ENCODE results near the gene MALT1.
"Not testable (repeated sequence)": the region's sequence is repeated elsewhere in the genome, so short reads cannot be mapped to it uniquely, and the experiment has no call there.

The MALT1 gene

GRCh38 chr18:58748899-58749595, 77.8 kb downstream of the MALT1 start:
- DNase-seq = no peak

DNA sequence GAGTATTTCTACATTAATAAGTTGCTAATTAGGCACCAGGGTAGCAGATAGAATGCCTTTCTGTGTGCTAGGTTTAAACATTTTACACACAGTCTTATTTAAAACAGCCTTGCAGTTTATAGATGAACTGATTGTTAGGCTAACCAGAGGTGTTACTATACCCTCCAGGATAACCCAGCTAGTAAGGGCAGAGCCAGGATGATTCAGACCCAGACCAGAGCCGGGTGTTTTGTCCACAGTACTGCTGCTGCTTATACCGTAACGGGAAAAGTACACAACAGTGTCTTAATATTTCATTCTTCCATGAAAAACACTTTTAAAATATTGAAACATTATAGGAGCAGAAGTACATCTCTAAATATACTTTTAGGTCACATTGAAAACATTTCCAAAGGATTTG, 82.7 kb downstream of the MALT1 start:
- DNase-seq = no peak

GRCh38 chr18:58754544-58755068, 83.3 kb downstream of the MALT1 start:
- no peak for DNase-seq

- DNase-seq = no peak
These were observed 84.2 kb downstream of the MALT1 start for GRCh38 chr18:58755304-58756010.

DNA sequence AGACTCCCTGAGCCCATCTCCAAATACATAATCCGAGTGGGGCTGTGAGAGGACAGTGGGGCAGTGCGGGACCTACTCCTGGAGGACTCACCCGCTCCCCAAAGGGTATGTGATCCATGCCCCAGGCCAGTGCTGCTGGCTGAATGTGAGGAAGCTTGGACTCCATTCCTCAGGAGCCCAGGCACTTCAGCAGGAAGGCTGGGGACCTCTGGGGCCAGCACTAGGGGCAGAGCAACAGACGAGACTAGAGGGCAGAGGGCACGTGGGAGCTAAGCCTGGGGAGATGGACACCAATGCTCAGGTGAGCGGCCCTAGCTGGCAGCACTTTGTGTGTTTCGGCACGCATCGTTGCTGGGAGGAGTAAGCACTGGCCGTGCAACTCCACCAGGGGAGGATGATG, 84.9 kb downstream of the MALT1 start:
- DNase-seq = no peak

DNA sequence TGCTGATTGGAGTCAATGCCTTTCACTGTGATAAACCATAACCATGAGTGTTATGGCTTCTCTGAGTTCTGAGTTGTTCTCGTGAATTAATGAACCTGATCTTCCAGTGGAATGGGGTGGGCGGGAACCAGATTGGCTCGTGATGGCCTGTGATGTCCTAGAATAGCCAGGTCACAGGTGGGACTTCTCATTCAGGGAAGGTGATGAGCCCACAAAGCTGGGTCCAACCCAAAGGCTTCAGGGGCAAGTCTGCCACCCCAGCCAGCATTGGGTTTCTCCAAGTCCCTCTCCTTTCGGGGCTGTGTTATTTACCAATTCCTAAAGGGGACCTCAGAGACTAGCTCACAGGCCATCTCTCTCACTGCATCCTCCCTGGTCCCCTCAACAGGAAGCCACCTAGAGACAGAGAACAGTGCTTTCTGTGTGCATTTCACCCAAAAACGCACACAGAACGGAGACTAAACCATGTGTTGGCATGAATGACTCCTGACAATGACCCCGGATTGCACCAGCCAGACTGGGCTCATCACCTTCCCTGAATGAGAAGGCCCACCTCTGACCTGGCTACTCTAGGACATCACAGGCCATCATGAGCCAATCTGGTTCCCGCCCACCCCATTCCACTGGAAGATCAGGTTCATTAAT, 85.5 kb downstream of the MALT1 start:
- no peak for DNase-seq

- not testable (repeated sequence) for DNase-seq
These were observed 86.1 kb downstream of the MALT1 start for GRCh38 chr18:58757351-58757750.

DNA sequence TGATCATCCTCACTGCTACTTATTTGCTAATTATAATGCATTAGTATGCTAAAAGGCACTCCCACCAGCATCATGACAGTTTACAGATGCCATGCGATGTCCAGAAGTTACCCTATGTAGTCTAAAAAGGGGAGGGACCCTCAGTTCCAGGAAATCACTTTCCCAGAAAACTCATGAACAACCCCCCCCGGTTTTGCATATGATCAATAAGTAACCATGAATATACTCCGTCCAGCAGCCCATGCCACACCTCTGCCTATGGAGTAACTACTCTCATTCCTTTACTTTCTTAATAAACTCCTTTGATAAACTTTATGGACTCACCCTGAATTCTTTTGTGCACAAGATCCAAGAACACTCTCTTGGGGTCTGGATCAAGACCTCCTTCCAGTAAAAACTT, 86.8 kb downstream of the MALT1 start:
- DNase-seq = no peak

GRCh38 chr18:58758606-58759005, 87.3 kb downstream of the MALT1 start:
- DNase-seq = no peak

GRCh38 chr18:58761241-58761969, 90.1 kb downstream of the MALT1 start:
- no peak for DNase-seq

GRCh38 chr18:58761970-58762780, 90.9 kb downstream of the MALT1 start:
- no peak for DNase-seq

- DNase-seq = no peak
These were observed 91.5 kb downstream of the MALT1 start for GRCh38 chr18:58762781-58763171.

GRCh38 chr18:58766164-58766563, 94.9 kb downstream of the MALT1 start:
- DNase-seq = no peak

GRCh38 chr18:58766946-58767345, 95.7 kb downstream of the MALT1 start:
- no peak for DNase-seq

DNA sequence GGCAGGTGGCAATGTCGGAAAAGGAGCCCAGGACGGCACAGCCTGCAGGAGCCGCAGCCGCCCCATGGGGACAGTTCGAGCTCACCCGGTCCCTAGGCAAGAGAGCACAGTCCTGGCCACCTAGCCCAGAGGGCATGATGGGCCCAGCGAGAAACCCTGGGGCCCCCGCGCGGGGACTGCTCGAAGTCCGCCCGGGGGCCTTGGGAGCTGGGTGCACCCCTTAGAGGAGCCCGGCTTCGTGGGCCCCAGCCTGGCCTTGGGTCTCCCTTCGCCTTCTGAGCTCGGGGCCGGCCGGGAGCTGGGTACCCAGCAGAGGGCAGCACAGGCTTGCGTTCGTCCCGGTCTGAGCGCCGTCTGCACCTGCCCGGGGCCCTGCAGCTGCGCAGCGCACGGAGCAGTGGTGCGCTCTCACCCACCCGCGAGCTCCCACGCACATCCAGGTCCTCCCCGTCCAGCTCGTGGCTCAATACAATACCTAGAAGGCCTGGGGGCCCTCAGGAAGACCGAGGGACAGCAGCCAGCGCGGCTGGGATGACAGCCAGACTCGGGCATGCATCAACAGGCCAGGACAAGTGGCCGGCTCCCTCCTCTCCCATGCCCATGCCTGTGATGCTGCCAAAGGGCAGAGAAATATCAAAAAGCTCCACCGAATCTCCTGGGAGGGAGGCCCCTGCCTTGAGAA, 97.2 kb downstream of the MALT1 start:
- DNase-seq = peak; percentile 67 to 80

DNA sequence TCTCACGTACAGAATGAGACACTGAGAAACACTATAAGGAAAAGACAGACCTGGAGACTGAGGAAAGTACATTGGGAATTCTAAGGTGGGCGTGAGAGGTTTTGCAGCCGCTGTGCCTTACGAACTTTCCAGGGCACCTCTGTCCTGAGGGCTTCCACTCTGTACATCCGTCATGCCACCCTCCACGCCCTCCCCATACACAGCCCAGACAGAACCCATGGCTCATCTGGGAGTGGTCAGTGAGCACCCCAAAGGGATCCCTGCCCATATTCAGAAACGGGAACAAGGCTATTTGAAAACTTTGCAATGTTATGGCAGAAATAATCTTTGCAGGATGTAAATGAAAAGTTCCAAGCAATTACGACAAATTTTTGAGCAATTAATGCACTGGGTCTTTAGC, 98.1 kb downstream of the MALT1 start:
- DNase-seq = no peak

DNA sequence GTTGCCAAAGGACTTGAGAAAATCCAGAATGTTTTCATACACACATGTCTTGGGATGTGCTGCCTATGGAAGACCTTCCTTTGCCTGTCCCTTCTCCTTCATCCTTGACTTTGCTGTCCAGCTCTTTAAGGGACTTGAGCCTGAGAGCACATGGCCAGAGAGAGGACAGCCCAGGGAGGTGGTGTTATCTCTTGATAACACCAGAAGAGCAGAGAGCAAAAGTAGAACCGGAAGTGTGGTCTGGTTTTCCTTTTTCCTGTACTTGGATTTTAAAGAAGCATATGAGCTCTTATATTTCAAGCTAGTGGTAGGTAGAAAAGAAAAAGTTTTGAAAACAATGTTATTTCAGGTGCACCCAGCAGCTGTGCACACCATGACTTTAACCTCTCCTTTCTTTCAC, 99.3 kb downstream of the MALT1 start:
- DNase-seq = no peak

DNA sequence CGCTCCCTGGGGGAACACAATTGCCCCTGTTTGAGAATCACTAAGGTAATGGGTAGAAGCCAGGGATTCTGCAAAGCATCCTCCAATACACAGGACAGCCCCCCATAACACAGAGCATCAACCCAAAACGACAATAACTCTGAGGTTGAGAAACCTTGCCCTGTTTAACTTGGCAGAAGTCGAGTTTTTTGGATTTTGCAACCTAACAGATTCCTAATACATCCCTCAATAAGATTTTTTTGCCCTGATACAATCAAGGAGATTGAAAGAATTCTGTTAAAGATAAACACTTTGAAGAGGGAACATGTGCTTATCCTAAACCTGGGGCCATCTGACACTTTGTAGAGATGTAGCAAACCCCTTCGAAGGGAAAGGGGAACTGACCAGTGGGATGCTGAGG, 100.9 kb downstream of the MALT1 start:
- DNase-seq = no peak

DNA sequence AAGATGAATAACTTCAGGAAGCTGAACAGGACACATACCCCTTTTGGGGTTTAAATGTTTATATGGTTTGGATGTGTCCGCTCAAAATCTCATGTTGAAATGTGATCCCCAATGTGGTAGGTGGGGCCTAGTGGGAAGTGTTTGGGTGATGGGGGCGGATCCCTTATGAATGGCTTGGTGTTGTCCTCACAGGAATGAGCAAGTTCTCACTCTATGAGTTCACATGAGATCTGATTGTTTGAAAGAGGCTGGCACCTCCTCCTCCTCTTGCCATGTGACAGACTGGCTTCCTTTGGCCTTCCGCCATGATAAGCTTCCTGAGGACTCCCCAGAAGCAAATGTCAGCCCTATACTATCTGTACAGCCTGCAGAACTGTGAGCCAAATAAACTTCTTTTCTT, 104.8 kb downstream of the MALT1 start:
- DNase-seq = no peak

- not testable (repeated sequence) for DNase-seq
These were observed 105.3 kb downstream of the MALT1 start for GRCh38 chr18:58776541-58776940.

- DNase-seq = no peak
These were observed 106.2 kb downstream of the MALT1 start for GRCh38 chr18:58777471-58777870.

- DNase-seq = no peak
These were observed 108.3 kb downstream of the MALT1 start for GRCh38 chr18:58779529-58779928.
